GM10248 (cell line): ENCODE measurements around the gene RMI2.

Source experiments
- CTCF ChIA-PET: fragments of 300-600 bp; sonication (Branson Sonifier 250); formaldehyde crosslinking; extraction: SDS; loops from one replicate; lab custom pipeline; 2021; ENCODE audit warnings: antibody characterized with exemption; lab: Yijun Ruan, JAX
- POLR2A ChIA-PET: fragments of 350-650 bp; sonication (Branson Sonifier 250); formaldehyde crosslinking; extraction: SDS; loops from one replicate; lab custom pipeline; 2020; ENCODE audit warnings: antibody characterized with exemption; lab: Yijun Ruan, JAX
- DNase-seq: peaks from one replicate; pipeline ENCODE4 v3.0.0; 2012; ENCODE audit errors: extremely low spot score
- TF ChIP-seq, protein P1 (sequence below): IDR thresholded peaks from 2 replicates; pipeline ENCODE4 v1.5.1; 2012; ENCODE audit warnings: mild to moderate bottlenecking, low read depth; ENCODE audit errors: extremely low read depth, missing control alignments, control extremely low read depth

RMI2 gene

GRCh38 chr16:11321662-11322061 lies 23.6 kb upstream of the RMI2 start:
- POLR2A ChIA-PET = no interaction called here
- TF ChIP-seq, protein P1, sequence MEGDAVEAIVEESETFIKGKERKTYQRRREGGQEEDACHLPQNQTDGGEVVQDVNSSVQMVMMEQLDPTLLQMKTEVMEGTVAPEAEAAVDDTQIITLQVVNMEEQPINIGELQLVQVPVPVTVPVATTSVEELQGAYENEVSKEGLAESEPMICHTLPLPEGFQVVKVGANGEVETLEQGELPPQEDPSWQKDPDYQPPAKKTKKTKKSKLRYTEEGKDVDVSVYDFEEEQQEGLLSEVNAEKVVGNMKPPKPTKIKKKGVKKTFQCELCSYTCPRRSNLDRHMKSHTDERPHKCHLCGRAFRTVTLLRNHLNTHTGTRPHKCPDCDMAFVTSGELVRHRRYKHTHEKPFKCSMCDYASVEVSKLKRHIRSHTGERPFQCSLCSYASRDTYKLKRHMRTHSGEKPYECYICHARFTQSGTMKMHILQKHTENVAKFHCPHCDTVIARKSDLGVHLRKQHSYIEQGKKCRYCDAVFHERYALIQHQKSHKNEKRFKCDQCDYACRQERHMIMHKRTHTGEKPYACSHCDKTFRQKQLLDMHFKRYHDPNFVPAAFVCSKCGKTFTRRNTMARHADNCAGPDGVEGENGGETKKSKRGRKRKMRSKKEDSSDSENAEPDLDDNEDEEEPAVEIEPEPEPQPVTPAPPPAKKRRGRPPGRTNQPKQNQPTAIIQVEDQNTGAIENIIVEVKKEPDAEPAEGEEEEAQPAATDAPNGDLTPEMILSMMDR = no peak
- CTCF ChIA-PET = no interaction called here
- no peak for DNase-seq

DNA sequence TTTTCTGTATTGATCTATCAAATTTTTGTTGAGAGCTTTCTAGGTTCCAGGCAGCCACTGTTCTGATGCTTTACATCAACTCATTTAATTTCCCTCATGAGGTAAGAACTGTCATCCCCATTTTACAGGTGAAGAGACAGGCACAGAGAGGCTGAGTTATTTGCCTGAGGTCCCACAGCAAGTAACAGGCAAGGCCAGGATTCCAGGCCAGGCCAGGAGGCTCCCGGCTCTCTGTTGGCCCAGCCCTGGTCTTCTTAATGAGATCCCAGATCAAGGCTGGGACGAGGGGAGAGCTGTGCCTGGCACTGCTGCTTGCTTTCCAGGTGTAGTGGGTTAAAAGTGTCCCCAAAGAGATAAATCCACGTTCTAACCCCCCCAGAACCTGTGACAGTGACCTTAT lies 22.4 kb upstream of the RMI2 start:
- ChIA-PET POLR2A (no interaction called here), CTCF (no interaction called here)
- TF ChIP-seq, protein P1 = no peak
- DNase-seq = no peak

DNA sequence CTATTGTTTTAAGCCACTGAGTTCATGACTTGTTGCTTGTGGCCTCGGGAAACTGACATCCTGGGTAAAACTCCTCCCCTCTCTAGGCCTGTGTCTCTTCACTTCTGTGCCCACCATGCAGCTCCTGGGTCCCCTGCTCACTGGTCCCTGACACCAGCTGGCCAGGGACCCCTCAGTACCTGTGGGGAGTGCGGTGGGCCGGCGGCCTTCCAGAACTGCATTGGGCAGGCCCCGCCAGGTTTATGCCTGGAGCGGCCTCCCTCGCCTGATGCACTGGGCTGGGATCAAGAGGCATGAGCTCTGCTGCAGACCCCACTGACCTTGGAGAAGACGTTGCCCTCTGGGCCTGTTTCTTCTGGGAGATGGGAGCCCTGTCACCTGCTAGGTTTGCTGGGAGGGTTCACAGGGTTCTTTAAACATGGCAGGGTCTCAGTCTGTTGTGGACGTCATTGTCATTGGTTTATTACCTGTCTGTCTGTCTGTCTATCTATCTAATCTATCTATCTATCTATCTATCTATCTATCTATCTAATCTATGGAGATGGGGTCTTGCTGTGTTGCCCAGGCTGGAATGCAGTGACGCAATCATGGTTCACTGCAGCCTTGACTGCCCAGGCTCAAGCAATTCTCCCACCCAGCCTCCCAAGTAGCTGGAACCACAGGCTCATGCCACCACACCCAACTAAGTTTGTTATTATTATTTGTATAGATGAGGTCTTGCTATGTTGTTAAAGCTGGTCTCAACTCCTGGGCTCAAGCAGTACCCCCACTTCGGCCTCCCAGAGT lies 21.5 kb upstream of the RMI2 start:
- POLR2A ChIA-PET = no interaction called here

GRCh38 chr16:11325404-11326083 lies 19.7 kb upstream of the RMI2 start:
- DNase-seq = no peak
- CTCF ChIA-PET = interaction anchor here (0.7 to 2.6 kb wide), 4 partner anchors 29 to 362 kb away, joined by 3 to 6 read pairs (median 4); no protein-coding TSS in a partner anchor
- TF ChIP-seq, protein P1 = no peak
- POLR2A ChIA-PET = interaction anchor here (2.0 kb wide), 1 partner anchor 70 kb away, joined by 9 read pairs; the partner anchor contains the start of gene SOCS1

More for the DNA sequence above, 21.5 kb upstream of the RMI2 start:
- no peak for DNase-seq
- CTCF ChIA-PET = interaction anchor here (0.9 to 2.6 kb wide), 3 partner anchors 31 to 193 kb away, joined by 3 to 6 read pairs (median 5); no protein-coding TSS in a partner anchor
- TF ChIP-seq, protein P1 = no peak

DNA sequence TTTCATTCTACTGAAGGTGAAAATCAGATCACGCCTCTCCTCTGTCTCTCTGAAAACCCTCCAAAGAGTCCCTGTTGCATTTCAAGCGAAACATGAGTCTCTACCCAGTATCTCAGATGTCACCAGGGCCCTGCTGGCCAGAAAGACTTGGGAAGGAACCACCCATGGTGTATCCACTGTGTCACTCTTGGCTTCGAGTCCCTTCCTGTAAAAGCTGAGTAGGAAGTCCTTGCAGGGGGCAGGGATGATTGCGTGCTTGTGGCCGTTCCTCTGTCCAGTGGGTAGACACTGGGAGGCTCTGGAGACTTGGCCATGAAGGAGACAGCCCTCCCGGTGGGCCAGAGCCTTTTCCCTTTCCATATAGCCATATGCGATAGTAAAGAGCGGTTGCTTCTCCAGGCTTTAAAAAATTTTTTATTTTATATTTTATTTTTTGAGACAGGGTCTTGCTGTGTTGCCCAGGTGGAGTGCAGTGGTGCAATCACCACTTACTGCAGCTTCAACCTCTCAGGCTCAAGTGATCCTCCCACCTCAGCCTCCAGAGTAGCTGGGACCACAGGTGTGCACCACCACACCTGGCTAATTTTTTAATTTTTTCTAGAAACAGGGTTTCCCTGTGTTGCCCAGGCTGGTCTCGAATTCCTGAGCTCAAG lies 19.0 kb upstream of the RMI2 start:
- ChIA-PET POLR2A (interaction anchor here (2.0 kb wide), 1 partner anchor 70 kb away, joined by 9 read pairs; the partner anchor contains the start of gene SOCS1), CTCF (interaction anchor here (0.7 to 2.6 kb wide), 4 partner anchors 26 to 363 kb away, joined by 3 to 6 read pairs (median 4); no protein-coding TSS in a partner anchor)
- TF ChIP-seq, protein P1 = no peak
- no peak for DNase-seq

GRCh38 chr16:11326737-11327276 lies 18.5 kb upstream of the RMI2 start:
- TF ChIP-seq, protein P1 = no peak
- no peak for DNase-seq
- CTCF ChIA-PET = interaction anchor here (0.7 to 1.4 kb wide), 5 partner anchors 25 to 363 kb away, joined by 3 to 5 read pairs (median 3); no protein-coding TSS in a partner anchor
- POLR2A ChIA-PET = interaction anchor here (2.0 kb wide), 1 partner anchor 71 kb away, joined by 9 read pairs; the partner anchor contains the start of gene SOCS1
